Measurements from ENCODE around the gene SCAMP5. TPM values are rescaled to one million over a fixed set of nuclear protein-coding genes. Genes with fewer than 3 reads are reported as not detected.
A peak's percentile ranks its signal among the peaks of the same experiment; 100 is the strongest.

The SCAMP5 gene
- total and polyA plus RNA-seq, 7 donors = 1.3 to 26.5 (median 3.9) TPM

- peaks cover 20 to 63% (median 30%) of the 10 kb centered on the region in 3 donors for H3K27me3 ChIP-seq
- WGBS, 2 donors = 20 to 25% methylated on average over 88 of the region's 88 CpGs
- peak overlapping the region; percentile 68 to 84 (median 70) for H3K27ac ChIP-seq
- H3K4me1 ChIP-seq = peaks cover 0 to 51% (median 40%) of the 10 kb centered on the region in 4 donors
- H3K9me3 ChIP-seq = no peaks in the 10 kb centered on the region
- TF ChIP-seq POLR2A (IDR thresholded peaks at IDR 0.05) = no peak
- TF ChIP-seq EP300 (IDR thresholded peaks at IDR 0.05) = no peak
- peak in 1 of 4 donors; percentile 32 for TF ChIP-seq POLR2AphosphoS5 (IDR thresholded peaks at IDR 0.05)
- TF ChIP-seq CTCF (IDR thresholded peaks at IDR 0.05) = peak in 3 of 4 experiments; percentile 17 to 41 (median 18)
- peak; percentile 89 for DNase-seq
- peak overlapping the region; percentile 33 to 65 (median 56) for H3K4me3 ChIP-seq
- intact Hi-C loops (cut with DNase I) = loop anchor here (2.0 to 10.0 kb wide), 5 partner anchors 67 to 581 kb away; partner anchors contain the start of genes C15orf39, PPCDC and ULK3
- no peaks in the 10 kb centered on the region for H3K36me3 ChIP-seq
Measured at GRCh38 chr15:74955796-74956647, 39.3 kb upstream of the SCAMP5 start.

GRCh38 chr15:74956648-74957475 is 38.5 kb upstream of the SCAMP5 start, which contains the start of gene RPP25:
RPP25 (minus strand) TSS chr15:74956772; CDS start chr15:74956583, 189 bp downstream.
- Histone ChIP-seq H3K4me1 (peaks cover 0 to 51% (median 40%) of the 10 kb centered on the region in 4 donors), H3K27ac (peak within 1 kb of the TSS; percentile 68 to 84 (median 70)), H3K27me3 (peaks cover 20 to 63% (median 30%) of the 10 kb centered on the region in 3 donors), H3K4me3 (peak within 1 kb of the TSS; percentile 33 to 65 (median 56)), H3K36me3 (no peaks in the 10 kb centered on the region), H3K9me3 (no peaks in the 10 kb centered on the region)
- WGBS, 2 donors = 0 to 1% methylated on average over 83 of the region's 83 CpGs
- TF ChIP-seq POLR2AphosphoS5 (IDR thresholded peaks at IDR 0.05) (peak in 3 of 4 donors; percentile 15 to 44 (median 29)), EP300 (IDR thresholded peaks at IDR 0.05) (no peak), CTCF (IDR thresholded peaks at IDR 0.05) (no peak), POLR2A (IDR thresholded peaks at IDR 0.05) (no peak)
- DNase-seq = peak; percentile 90
- intact Hi-C loops (cut with DNase I) = loop anchor here (2.0 to 10.0 kb wide), 5 partner anchors 66 to 582 kb away; partner anchors contain the start of genes C15orf39, PPCDC and ULK3

- TF ChIP-seq EP300 (IDR thresholded peaks at IDR 0.05) (no peak), POLR2A (IDR thresholded peaks at IDR 0.05) (no peak), POLR2AphosphoS5 (IDR thresholded peaks at IDR 0.05) (no peak), CTCF (IDR thresholded peaks at IDR 0.05) (no peak)
- intact Hi-C loops (cut with DNase I) = loop anchor here (2.0 to 10.0 kb wide), 5 partner anchors 65 to 583 kb away; partner anchors contain the start of genes C15orf39, PPCDC and ULK3
- Histone ChIP-seq H3K4me3 (peak overlapping the region; percentile 33 to 65 (median 56)), H3K27me3 (peaks cover 20 to 57% (median 30%) of the 10 kb centered on the region in 3 donors), H3K9me3 (no peaks in the 10 kb centered on the region), H3K36me3 (no peaks in the 10 kb centered on the region), H3K27ac (peak overlapping the region; percentile 68 to 84 (median 70)), H3K4me1 (peaks cover 0 to 51% (median 40%) of the 10 kb centered on the region in 4 donors)
- 2 to 6% methylated on average over 28 of the region's 28 CpGs for WGBS, 2 donors
- no peak for DNase-seq
Measured at GRCh38 chr15:74957476-74958035, 37.8 kb upstream of the SCAMP5 start.

GRCh38 chr15:74958320-74958907 is 36.9 kb upstream of the SCAMP5 start:
- DNase-seq = peak; percentile 78
- intact Hi-C loops (cut with DNase I) = loop anchor here (5.0 to 10.0 kb wide), 4 partner anchors 116 to 584 kb away; partner anchors contain the start of genes C15orf39 and ULK3
- Histone ChIP-seq H3K27ac (peak overlapping the region in 3 of 4 donors; percentile 3 to 35 (median 12)), H3K4me3 (peak overlapping the region; percentile 2 to 65 (median 56)), H3K4me1 (peaks cover 0 to 51% (median 40%) of the 10 kb centered on the region in 4 donors), H3K36me3 (no peaks in the 10 kb centered on the region), H3K27me3 (peaks cover 20 to 55% (median 30%) of the 10 kb centered on the region in 3 donors), H3K9me3 (no peaks in the 10 kb centered on the region)
- TF ChIP-seq EP300 (IDR thresholded peaks at IDR 0.05) (no peak), POLR2AphosphoS5 (IDR thresholded peaks at IDR 0.05) (peak in 1 of 4 donors; percentile 30), CTCF (IDR thresholded peaks at IDR 0.05) (peak in 1 of 4 experiments; percentile 41), POLR2A (IDR thresholded peaks at IDR 0.05) (no peak)
- 1 to 2% methylated on average over 28 of the region's 28 CpGs for WGBS, 2 donors
